ENCODE measurements around the gene TMPRSS3. TPM values are rescaled to one million over a fixed set of nuclear protein-coding genes. Genes with fewer than 3 reads are reported as not detected.

TMPRSS3 gene
- total and polyA plus RNA-seq, 9 donors: 0.13 to 0.32 (median 0.17) TPM; not detected in 5

DNA sequence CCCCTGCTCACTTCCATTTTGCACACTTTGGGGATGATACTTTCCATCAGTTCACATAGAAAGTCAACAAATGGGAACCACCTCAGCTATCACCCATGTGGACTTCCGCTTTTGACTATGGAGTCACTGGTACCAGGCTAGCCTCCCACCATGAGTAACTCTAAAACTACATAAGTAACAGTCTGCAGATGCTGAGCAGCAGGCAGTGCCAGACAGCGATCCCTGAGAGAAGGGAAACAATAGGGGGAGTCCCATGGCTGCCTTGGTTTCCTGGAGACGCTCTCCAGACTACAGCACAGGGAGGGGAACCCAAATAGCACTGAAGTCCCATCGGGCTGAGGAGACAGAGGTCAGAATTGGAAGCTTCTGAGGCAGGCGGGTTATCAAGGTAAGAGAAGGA lies 42.2 kb downstream of the TMPRSS3 start:
- Histone ChIP-seq H3K36me3 (ENCODE audit: control insufficient read depth, insufficient read depth, low read length) (no peaks in the 10 kb centered on the region), H3K4me3 (ENCODE audit: low read length) (no peak overlapping the region), H3K27me3 (ENCODE audit: control insufficient read depth, insufficient read depth, low read length) (no peaks in the 10 kb centered on the region), H3K4me1 (ENCODE audit: control insufficient read depth, insufficient read depth, low read length) (no peaks in the 10 kb centered on the region), H3K9me3 (replicated peaks; ENCODE audit: control insufficient read depth, low read depth, low read length) (no peaks in the 10 kb centered on the region), H3K27ac (ENCODE audit: low read length) (no peak overlapping the region)
- DNase-seq: no peak
- 73% methylated on average over 4 of the region's 5 CpGs for WGBS (ENCODE audit: insufficient coverage)

DNA sequence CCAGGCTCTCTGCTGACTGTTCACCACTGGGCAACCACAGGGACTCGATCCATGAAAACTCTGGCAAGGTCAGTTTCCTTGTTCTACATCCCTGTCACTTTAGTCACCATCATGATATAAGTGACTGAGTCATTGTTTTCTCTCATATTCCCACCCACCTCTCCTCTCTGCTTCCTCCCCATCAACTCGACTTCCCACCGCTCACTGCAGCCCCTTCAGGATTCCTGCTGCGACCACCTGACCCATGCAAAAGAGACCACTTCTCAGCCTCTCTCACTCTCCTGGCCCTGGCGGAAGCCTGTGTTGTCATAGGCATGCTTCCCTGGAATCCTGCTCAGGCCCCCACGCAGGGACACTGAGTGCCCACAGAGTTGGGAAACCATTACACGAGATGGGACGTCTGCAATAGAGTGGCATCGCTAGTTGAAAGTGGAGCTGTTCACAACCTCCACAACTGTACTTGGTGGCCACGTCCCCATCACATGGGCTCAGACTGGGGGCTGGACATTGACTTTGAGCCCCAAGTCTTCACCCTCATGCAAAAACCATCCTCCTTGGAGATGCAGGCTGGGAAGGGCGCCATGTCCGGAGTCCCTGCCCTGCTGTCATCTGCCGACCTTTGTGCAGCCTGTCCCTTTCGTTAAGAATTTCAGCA lies 43.3 kb downstream of the TMPRSS3 start:
- Histone ChIP-seq H3K9me3 (replicated peaks; ENCODE audit: control insufficient read depth, low read depth, low read length) (no peaks in the 10 kb centered on the region), H3K27ac (ENCODE audit: low read length) (no peak overlapping the region), H3K4me3 (ENCODE audit: low read length) (no peak overlapping the region), H3K27me3 (ENCODE audit: control insufficient read depth, insufficient read depth, low read length) (peaks cover 3% of the 10 kb centered on the region), H3K36me3 (ENCODE audit: control insufficient read depth, insufficient read depth, low read length) (no peaks in the 10 kb centered on the region), H3K4me1 (ENCODE audit: control insufficient read depth, insufficient read depth, low read length) (no peaks in the 10 kb centered on the region)
- 78% methylated on average over 14 of the region's 14 CpGs for WGBS (ENCODE audit: insufficient coverage)
- DNase-seq: no peak

- WGBS (ENCODE audit: insufficient coverage): 73% methylated on average over 11 of the region's 11 CpGs
- Histone ChIP-seq H3K4me3 (ENCODE audit: low read length) (no peak overlapping the region), H3K9me3 (replicated peaks; ENCODE audit: control insufficient read depth, low read depth, low read length) (no peaks in the 10 kb centered on the region), H3K27ac (ENCODE audit: low read length) (no peak overlapping the region), H3K36me3 (ENCODE audit: control insufficient read depth, insufficient read depth, low read length) (no peaks in the 10 kb centered on the region), H3K4me1 (ENCODE audit: control insufficient read depth, insufficient read depth, low read length) (no peaks in the 10 kb centered on the region), H3K27me3 (ENCODE audit: control insufficient read depth, insufficient read depth, low read length) (peaks cover 3% of the 10 kb centered on the region)
- DNase-seq: no peak
These were observed 44.0 kb downstream of the TMPRSS3 start for GRCh38 chr21:42351626-42352440.

- H3K36me3 ChIP-seq (ENCODE audit: control insufficient read depth, insufficient read depth, low read length): no peaks in the 10 kb centered on the region
- no peaks in the 10 kb centered on the region for H3K4me1 ChIP-seq (ENCODE audit: control insufficient read depth, insufficient read depth, low read length)
- 71% methylated on average over 12 of the region's 13 CpGs for WGBS (ENCODE audit: insufficient coverage)
These were observed 44.9 kb downstream of the TMPRSS3 start, which contains the start of gene TFF2 for GRCh38 chr21:42350927-42351426. TSS of gene TFF2 (minus strand) at chr21:42350994. CDS start at chr21:42350957, 37 bp downstream.

DNA sequence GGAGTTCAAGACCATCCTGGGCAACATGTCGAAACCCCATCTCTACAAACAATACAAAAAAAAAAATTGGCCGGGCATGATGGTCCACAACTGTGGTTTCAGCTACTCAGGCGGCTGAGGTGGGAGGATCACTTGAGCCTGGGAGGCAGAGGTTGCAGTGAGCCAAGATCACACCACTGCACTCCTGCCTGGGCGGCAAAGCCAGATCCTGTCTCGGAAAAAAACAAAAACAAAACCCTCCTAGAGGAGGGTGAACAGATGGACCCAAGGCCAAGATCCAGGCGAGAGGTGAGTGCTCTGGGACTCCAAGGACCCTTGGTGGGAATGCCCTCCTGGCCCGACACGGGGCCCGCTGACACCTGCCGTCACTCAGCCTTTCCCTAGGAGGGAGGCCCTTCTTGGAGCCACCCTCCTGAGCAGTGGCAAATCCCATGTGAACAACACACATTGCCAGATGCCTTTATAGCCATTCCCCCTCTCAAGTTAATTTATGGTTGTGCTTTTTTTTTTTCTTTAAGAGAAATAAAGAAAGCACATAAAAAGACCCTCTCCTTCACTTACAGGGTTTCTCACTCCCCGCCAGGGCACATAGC lies 45.4 kb downstream of the TMPRSS3 start:
- H3K4me3 ChIP-seq (ENCODE audit: low read length): no peak overlapping the region
- WGBS (ENCODE audit: insufficient coverage): 47% methylated on average over 2 of the region's 11 CpGs

More at GRCh38 chr21:42350927-42351426, 44.9 kb downstream of the TMPRSS3 start, which contains the start of gene TFF2:
- H3K4me3 ChIP-seq (ENCODE audit: low read length): no peak within 1 kb of the TSS
- H3K27ac ChIP-seq (ENCODE audit: low read length): no peak within 1 kb of the TSS
- no peaks in the 10 kb centered on the region for H3K9me3 ChIP-seq (replicated peaks; ENCODE audit: control insufficient read depth, low read depth, low read length)
- DNase-seq: no peak
- peaks cover 3% of the 10 kb centered on the region for H3K27me3 ChIP-seq (ENCODE audit: control insufficient read depth, insufficient read depth, low read length)

DNA sequence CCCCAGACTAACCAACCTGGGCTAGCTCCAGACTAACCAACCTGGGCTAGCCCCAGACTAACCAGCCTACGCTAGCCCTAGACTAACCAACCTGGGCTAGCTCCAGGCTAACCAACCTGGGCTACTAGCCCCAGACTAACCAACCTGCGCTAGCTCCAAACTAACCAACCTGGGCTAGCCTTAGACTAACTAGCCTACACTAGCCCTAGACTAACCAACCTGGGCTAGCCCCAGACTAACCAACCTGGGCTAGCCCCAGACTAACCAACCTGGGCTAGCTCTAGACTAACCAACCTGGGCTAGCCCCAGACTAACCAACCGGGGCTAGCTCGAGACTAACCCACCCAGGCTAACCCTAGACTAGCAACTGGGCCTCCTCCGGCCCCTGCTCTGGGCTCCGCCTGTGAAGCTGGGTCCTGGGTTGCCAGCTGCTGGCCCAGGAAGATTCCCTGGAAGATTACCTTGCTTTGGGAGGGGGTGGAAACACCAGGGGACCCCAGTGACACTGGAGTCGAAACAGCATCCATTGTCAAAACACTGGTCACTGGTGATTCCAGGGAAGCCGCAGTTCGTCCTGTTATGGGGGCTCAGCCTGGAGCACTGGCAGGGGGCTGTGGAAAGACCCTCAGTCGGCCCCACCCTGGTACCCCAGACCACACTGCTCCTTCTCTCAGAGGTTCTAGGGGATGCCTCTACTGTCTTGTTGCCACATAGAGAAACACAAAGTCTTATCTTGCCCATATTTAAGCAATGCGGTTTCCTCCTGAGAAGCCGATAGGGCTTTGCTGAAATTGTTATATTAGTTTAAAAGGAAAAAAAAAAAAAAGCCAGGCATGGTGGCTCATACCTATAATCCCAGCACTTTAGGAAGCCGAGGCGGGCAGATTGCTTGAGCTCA lies 46.2 kb downstream of the TMPRSS3 start:
- H3K36me3 ChIP-seq (ENCODE audit: control insufficient read depth, insufficient read depth, low read length): no peaks in the 10 kb centered on the region
- no peak overlapping the region for H3K27ac ChIP-seq (ENCODE audit: low read length)
- H3K27me3 ChIP-seq (ENCODE audit: control insufficient read depth, insufficient read depth, low read length): peaks cover 3% of the 10 kb centered on the region
- no peaks in the 10 kb centered on the region for H3K4me1 ChIP-seq (ENCODE audit: control insufficient read depth, insufficient read depth, low read length)
- 82% methylated on average over 6 of the region's 14 CpGs for WGBS (ENCODE audit: insufficient coverage)
- H3K9me3 ChIP-seq (replicated peaks; ENCODE audit: control insufficient read depth, low read depth, low read length): no peaks in the 10 kb centered on the region
- no peak overlapping the region for H3K4me3 ChIP-seq (ENCODE audit: low read length)
- DNase-seq: no peak

More for the DNA sequence above, 45.4 kb downstream of the TMPRSS3 start:
- H3K36me3 ChIP-seq (ENCODE audit: control insufficient read depth, insufficient read depth, low read length): no peaks in the 10 kb centered on the region
- peaks cover 3% of the 10 kb centered on the region for H3K27me3 ChIP-seq (ENCODE audit: control insufficient read depth, insufficient read depth, low read length)
- no peaks in the 10 kb centered on the region for H3K4me1 ChIP-seq (ENCODE audit: control insufficient read depth, insufficient read depth, low read length)
- H3K27ac ChIP-seq (ENCODE audit: low read length): no peak overlapping the region
- no peak for DNase-seq
- no peaks in the 10 kb centered on the region for H3K9me3 ChIP-seq (replicated peaks; ENCODE audit: control insufficient read depth, low read depth, low read length)

DNA sequence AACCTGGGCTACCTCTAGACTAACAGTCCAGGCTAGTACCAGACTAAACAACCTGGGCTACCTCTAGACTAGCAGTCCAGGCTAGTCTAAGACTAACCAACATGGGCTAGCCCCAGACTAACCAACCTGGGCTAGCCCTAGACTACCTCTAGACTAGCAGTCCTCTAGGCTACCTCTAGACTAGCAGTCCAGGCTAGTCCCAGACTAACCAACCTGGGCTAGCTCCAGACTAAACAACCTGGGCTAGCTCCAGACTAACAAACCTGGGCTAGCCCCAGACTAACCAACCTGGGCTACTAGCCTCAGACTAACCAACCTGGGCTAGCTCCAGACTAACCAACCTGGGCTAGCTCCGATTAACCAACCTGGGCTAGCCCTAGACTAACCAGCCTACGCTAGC lies 47.1 kb downstream of the TMPRSS3 start:
- no peaks in the 10 kb centered on the region for H3K4me1 ChIP-seq (ENCODE audit: control insufficient read depth, insufficient read depth, low read length)
- WGBS (ENCODE audit: insufficient coverage): 100% methylated on average over 1 of the region's 2 CpGs
- H3K9me3 ChIP-seq (replicated peaks; ENCODE audit: control insufficient read depth, low read depth, low read length): no peaks in the 10 kb centered on the region
- DNase-seq: no peak
- H3K27me3 ChIP-seq (ENCODE audit: control insufficient read depth, insufficient read depth, low read length): peaks cover 3% of the 10 kb centered on the region
- no peak overlapping the region for H3K27ac ChIP-seq (ENCODE audit: low read length)
- no peaks in the 10 kb centered on the region for H3K36me3 ChIP-seq (ENCODE audit: control insufficient read depth, insufficient read depth, low read length)
- no peak overlapping the region for H3K4me3 ChIP-seq (ENCODE audit: low read length)

- H3K27ac ChIP-seq (ENCODE audit: low read length): no peak overlapping the region
- H3K36me3 ChIP-seq (ENCODE audit: control insufficient read depth, insufficient read depth, low read length): no peaks in the 10 kb centered on the region
- no peaks in the 10 kb centered on the region for H3K4me1 ChIP-seq (ENCODE audit: control insufficient read depth, insufficient read depth, low read length)
- H3K27me3 ChIP-seq (ENCODE audit: control insufficient read depth, insufficient read depth, low read length): peaks cover 3% of the 10 kb centered on the region
- 85% methylated on average over 28 of the region's 30 CpGs for WGBS (ENCODE audit: insufficient coverage)
- DNase-seq: no peak
- no peak overlapping the region for H3K4me3 ChIP-seq (ENCODE audit: low read length)
- no peaks in the 10 kb centered on the region for H3K9me3 ChIP-seq (replicated peaks; ENCODE audit: control insufficient read depth, low read depth, low read length)
These were observed 48.1 kb downstream of the TMPRSS3 start for GRCh38 chr21:42347601-42348327.

Measured in muscle of leg (tissue), 11 donors.